SH-SY5Y (cell line): ENCODE results near the gene ADCY5.

Experiments used
- GATA2 ChIP-seq: IDR thresholded peaks from 2 replicates; pipeline ENCODE4 v1.6.1; 2011; ENCODE audit warnings: mild to moderate bottlenecking, low read depth, low read length
- GATA3 ChIP-seq: IDR thresholded peaks from 2 replicates; pipeline ENCODE4 v1.6.1; 2011; ENCODE audit warnings: low read depth, mild to moderate bottlenecking, low read length, moderate library complexity

GRCh38 chr3:123423806-123424205 lies 25.1 kb downstream of the ADCY5 start:
- TF ChIP-seq GATA2 (no peak), GATA3 (no peak)
